Psoas muscle (tissue), 8 donors: ENCODE measurements around the gene HES5. TPM values are rescaled to one million over a fixed set of nuclear protein-coding genes. Genes with fewer than 3 reads are reported as not detected.
"Not testable (repeated sequence)": the region's sequence is repeated elsewhere in the genome, so short reads cannot be mapped to it uniquely, and the experiment has no call there.

ENCODE experiments used
- ATAC-seq, 4 donors: fragments of 200-7000 bp; cut with Tn5 transposase; one replicate each; pipeline ENCODE4 v1.9.1; 2020; ENCODE audit warnings: moderate library complexity in 3 of 4, mild to moderate bottlenecking in 2 of 4
- DNase-seq, 2 donors: peaks; one replicate each; pipeline ENCODE4 v3.0.0-alpha.2; 2020
- H3K27ac ChIP-seq: fragments of 200-600 bp; one replicate; pipeline ENCODE4 v1.8.0; 2022
- H3K27me3 ChIP-seq, 3 donors: fragments of 200-600 bp in 1 of 3; one replicate each; pipeline versions ENCODE4 v1.6.1 to v1.8.0; 2013 to 2022; ENCODE audit warnings: low read length in 2 of 3, mild to moderate bottlenecking in 2 of 3, moderate library complexity in 1 of 3; ENCODE audit not compliant: insufficient read depth in 3 of 3
- H3K36me3 ChIP-seq, 2 donors: fragments of 200-600 bp in 1 of 2; one replicate each; pipeline versions ENCODE4 v1.6.1 to v1.8.0; 2013 to 2022; ENCODE audit warnings: low read depth in 1 of 2, mild to moderate bottlenecking in 1 of 2, moderate library complexity in 1 of 2; ENCODE audit not compliant: insufficient read depth in 1 of 2
- H3K4me1 ChIP-seq: fragments of 200-600 bp; one replicate; pipeline ENCODE4 v1.8.0; 2022
- H3K4me3 ChIP-seq: fragments of 200-600 bp; one replicate; pipeline ENCODE4 v1.8.0; 2022; ENCODE audit warnings: mild to moderate bottlenecking
- H3K9me3 ChIP-seq: fragments of 200-600 bp; one replicate; pipeline ENCODE4 v1.8.0; 2022
- WGBS, 3 donors: extraction: QIAGEN DNeasy Blood & Tissue Kit; methylation state at CpG; one replicate each; pipeline versions ENCODE4 v1.1.6 to v1.1.7; 2013; 5-methylcytosine and 5-hydroxymethylcytosine counted together
- intact Hi-C, 2 donors: fragments of 100-400 bp; cut with DNase I; formaldehyde crosslinking; loops; one replicate each; pipeline versions ENCODE4 v1.11.0 to v1.14.2; 2022
- long read RNA-seq, 2 donors: library from polyadenylated mRNA; unstranded; transcript quantifications; one replicate each; pipeline ENCODE4 v2.0.0, GENCODE V29; 2021
- polyA plus RNA-seq, 3 donors: library from polyadenylated mRNA; stranded (reverse); fragments of 200-250 nt; gene quantifications; one replicate each; pipeline ENCODE4 v1.2.3, GENCODE V29; 2013
- total RNA-seq, 4 donors: library from RNA; stranded (reverse); fragmentation: NEBNext Ultra II Directional in 2 of 4; extraction: Animal tissue kit (Norgen Biotek cat#: 25700) in 2 of 4; gene quantifications; one replicate each; pipeline versions ENCODE4 v1.2.1 to v1.2.4, GENCODE V29; 2021 to 2023
- TF ChIP-seq, protein P1 (sequence below): fragments of 200-600 bp; IDR thresholded peaks from one replicate; pipeline ENCODE4 v1.8.0; 2022; ENCODE audit warnings: antibody characterized with exemption
- donor health status: healthy with polysubstance abuse.
- donor health status: DM: no; HTN: no; CAD: no; lungs with moderate emphysema.
- donor health status: Bipolar disorder and iron deficiency.
- donor health status: healthy.
- donor health status: DM: yes; HTN: yes; CAD: no.
- donor health status: DM: no; HTN: no; CAD: no.
- donor health status: DM: no; HTN: no; CAD: no.
- donor health status: DM: yes; HTN: yes; CAD: no.

The HES5 gene
- total RNA-seq, result under 1 TPM; 0.18 to 0.77 (median 0.45) TPM
- under 1 TPM in 2 of 3 donors, not detected in 1; 0.13 to 0.14 TPM for polyA plus RNA-seq
- long read RNA-seq, donor 1, result 0 reads
- long read RNA-seq, donor 2, partial matches to known transcripts, result 1 of 1 reads
- long read RNA-seq, donor 2, other reads (novel, unspliced or antisense), result 0 of 1 reads

GRCh38 chr1:2529784-2530512 lies at the start of gene HES5:
TSS of gene HES5 (minus strand) at chr1:2530263. CDS start at chr1:2530164, 99 bp downstream.
- intact Hi-C loops, result loop anchor here (5.0 kb wide), 4 partner anchors 118 to 343 kb away; partner anchors contain the start of genes PEX10 (in 2 of the 2), FAAP20 (in 1 of the 2), MORN1 (in 1 of the 2) and RER1 (in 1 of the 2)
- 1 to 2% (median 2%) methylated on average over 58 to 91 of the region's 91 CpGs for WGBS, 3 donors
- ATAC-seq (no peak), DNase-seq (no peak)
- Histone ChIP-seq H3K27ac (peak within 1 kb of the TSS; percentile 52), H3K4me1 (peaks cover 62% of the 10 kb centered on the region), H3K36me3 (no peaks in the 10 kb centered on the region), H3K4me3 (peak within 1 kb of the TSS; percentile 58), H3K27me3 (no peaks in the 10 kb centered on the region), H3K9me3 (no peaks in the 10 kb centered on the region)
- TF ChIP-seq, protein P1, sequence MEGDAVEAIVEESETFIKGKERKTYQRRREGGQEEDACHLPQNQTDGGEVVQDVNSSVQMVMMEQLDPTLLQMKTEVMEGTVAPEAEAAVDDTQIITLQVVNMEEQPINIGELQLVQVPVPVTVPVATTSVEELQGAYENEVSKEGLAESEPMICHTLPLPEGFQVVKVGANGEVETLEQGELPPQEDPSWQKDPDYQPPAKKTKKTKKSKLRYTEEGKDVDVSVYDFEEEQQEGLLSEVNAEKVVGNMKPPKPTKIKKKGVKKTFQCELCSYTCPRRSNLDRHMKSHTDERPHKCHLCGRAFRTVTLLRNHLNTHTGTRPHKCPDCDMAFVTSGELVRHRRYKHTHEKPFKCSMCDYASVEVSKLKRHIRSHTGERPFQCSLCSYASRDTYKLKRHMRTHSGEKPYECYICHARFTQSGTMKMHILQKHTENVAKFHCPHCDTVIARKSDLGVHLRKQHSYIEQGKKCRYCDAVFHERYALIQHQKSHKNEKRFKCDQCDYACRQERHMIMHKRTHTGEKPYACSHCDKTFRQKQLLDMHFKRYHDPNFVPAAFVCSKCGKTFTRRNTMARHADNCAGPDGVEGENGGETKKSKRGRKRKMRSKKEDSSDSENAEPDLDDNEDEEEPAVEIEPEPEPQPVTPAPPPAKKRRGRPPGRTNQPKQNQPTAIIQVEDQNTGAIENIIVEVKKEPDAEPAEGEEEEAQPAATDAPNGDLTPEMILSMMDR, result no peak

DNA sequence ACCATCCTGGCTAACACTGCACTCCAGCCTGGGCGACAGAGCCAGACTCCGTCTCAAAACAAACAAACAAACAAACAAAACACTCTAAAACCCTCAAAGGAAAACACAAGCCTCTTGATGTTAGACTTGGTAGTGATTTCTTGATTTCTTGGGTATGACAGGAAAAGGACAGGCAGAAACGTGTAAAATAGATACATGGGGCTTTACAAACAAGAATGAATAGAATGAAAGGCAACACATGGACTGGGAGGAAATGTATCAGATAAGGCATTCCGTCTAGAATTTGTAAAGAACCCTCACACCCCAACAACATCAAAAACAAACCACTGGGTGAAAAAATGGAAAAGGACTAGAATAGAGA lies 48.7 kb upstream of the HES5 start:
- intact Hi-C loops, result no loop called here
- Histone ChIP-seq H3K9me3 (no peaks in the 10 kb centered on the region), H3K27me3 (peaks cover 0 to 26% (median 8%) of the 10 kb centered on the region in 3 donors), H3K36me3 (no peaks in the 10 kb centered on the region), H3K4me1 (no peaks in the 10 kb centered on the region), H3K4me3 (no peak overlapping the region), H3K27ac (peak overlapping the region; percentile 61)
- DNase-seq, result no peak
- TF ChIP-seq, protein P1, result no peak
- ATAC-seq, result no peak
- WGBS, 3 donors, result 64 to 68% (median 68%) methylated on average over 4 of the region's 4 CpGs

GRCh38 chr1:2577565-2578075 lies 47.6 kb upstream of the HES5 start:
- Histone ChIP-seq H3K27ac (peak overlapping the region; percentile 61), H3K4me3 (peak overlapping the region; percentile 34)

GRCh38 chr1:2575801-2576663 lies 46.0 kb upstream of the HES5 start:
- ATAC-seq (peak in 3 of 4 donors; percentile 20 to 29 (median 22)), DNase-seq (peak in 1 of 2 donors; percentile 48)
- intact Hi-C loops, result no loop called here
- WGBS, 3 donors, result 47 to 51% (median 49%) methylated on average over 23 of the region's 23 CpGs
- no peaks in the 10 kb centered on the region for H3K36me3 ChIP-seq
- H3K27me3 ChIP-seq, result peaks cover 0 to 21% (median 10%) of the 10 kb centered on the region in 3 donors
- no peak overlapping the region for H3K4me3 ChIP-seq
- peak overlapping the region; percentile 32 for H3K27ac ChIP-seq
- H3K9me3 ChIP-seq, result no peaks in the 10 kb centered on the region
- TF ChIP-seq, protein P1, result no peak
- H3K4me1 ChIP-seq, result no peaks in the 10 kb centered on the region

More at GRCh38 chr1:2577565-2578075, 47.6 kb upstream of the HES5 start:
- H3K36me3 ChIP-seq, H3K9me3 ChIP-seq, H3K4me1 ChIP-seq, intact Hi-C loops: not testable (repeated sequence)
- H3K27me3 ChIP-seq, result peaks cover 0 to 26% (median 12%) of the 10 kb centered on the region in 3 donors
- 59 to 75% (median 66%) methylated on average over 16 to 20 of the region's 23 CpGs for WGBS, 3 donors
- peak in 1 of 2 donors; percentile 46 for DNase-seq
- peak in 1 of 4 donors; percentile 30 for ATAC-seq
